ACC112 (cell line): ENCODE measurements around the gene KIF26B.

Source experiments
- H2AFZ ChIP-seq: fragments of 200-600 bp; sonication (generic); one replicate; pipeline ENCODE4 v1.6.0; 2017; ENCODE audit warnings: antibody characterized with exemption, low read length; ENCODE audit not compliant: unreplicated experiment
- H3K27ac ChIP-seq: fragments of 200-600 bp; sonication (generic); 2 replicates; pipeline ENCODE4 v1.5.1; 2014; ENCODE audit warnings: low read depth, mild to moderate bottlenecking, antibody characterized with exemption, low read length, moderate library complexity
- H3K27me3 ChIP-seq: fragments of 200-600 bp; sonication (generic); 2 replicates; pipeline ENCODE4 v1.6.1; 2014; ENCODE audit warnings: mild to moderate bottlenecking, antibody characterized with exemption, low read length, moderate library complexity, mixed read lengths; ENCODE audit not compliant: insufficient read depth
- H3K36me3 ChIP-seq: fragments of 200-600 bp; sonication (generic); 2 replicates; pipeline ENCODE4 v1.6.1; 2016; ENCODE audit warnings: mild to moderate bottlenecking, antibody characterized with exemption, low read length, moderate library complexity, mixed read lengths; ENCODE audit not compliant: insufficient read depth
- H3K4me1 ChIP-seq: fragments of 200-600 bp; sonication (generic); one replicate; pipeline ENCODE4 v1.6.1; 2016; ENCODE audit warnings: low read length, mixed read lengths; ENCODE audit not compliant: insufficient read depth, unreplicated experiment, control insufficient read depth
- H3K4me3 ChIP-seq: fragments of 200-600 bp; sonication (generic); 2 replicates; pipeline ENCODE4 v1.5.1; 2014; ENCODE audit warnings: mild to moderate bottlenecking, low read depth, low read length
- H3K79me2 ChIP-seq: fragments of 200-600 bp; sonication (generic); one replicate; pipeline ENCODE4 v1.6.0; 2016; ENCODE audit warnings: low read length; ENCODE audit not compliant: control insufficient read depth, unreplicated experiment, insufficient read depth

Gene KIF26B

GRCh38 chr1:245207801-245208200 is 53.0 kb downstream of the KIF26B start:
- Histone ChIP-seq H3K4me1 (no peaks in the 10 kb centered on the region), H2AFZ (no peak overlapping the region), H3K36me3 (no peaks in the 10 kb centered on the region), H3K79me2 (no peaks in the 10 kb centered on the region), H3K27me3 (no peaks in the 10 kb centered on the region), H3K4me3 (no peak overlapping the region), H3K27ac (no peak overlapping the region)

GRCh38 chr1:245209658-245210435 is 55.1 kb downstream of the KIF26B start:
- H3K79me2 ChIP-seq = no peaks in the 10 kb centered on the region
- no peaks in the 10 kb centered on the region for H3K4me1 ChIP-seq
- H3K36me3 ChIP-seq = no peaks in the 10 kb centered on the region
- no peaks in the 10 kb centered on the region for H3K27me3 ChIP-seq
- no peak overlapping the region for H3K27ac ChIP-seq
- H2AFZ ChIP-seq = no peak overlapping the region
- no peak overlapping the region for H3K4me3 ChIP-seq

- Histone ChIP-seq H3K4me1 (no peaks in the 10 kb centered on the region), H3K27ac (no peak overlapping the region), H2AFZ (no peak overlapping the region), H3K36me3 (no peaks in the 10 kb centered on the region), H3K79me2 (no peaks in the 10 kb centered on the region), H3K27me3 (no peaks in the 10 kb centered on the region), H3K4me3 (no peak overlapping the region)
These were observed 56.4 kb downstream of the KIF26B start for GRCh38 chr1:245211035-245211749.

- Histone ChIP-seq H3K27me3 (no peaks in the 10 kb centered on the region), H3K79me2 (no peaks in the 10 kb centered on the region), H2AFZ (no peak overlapping the region), H3K4me3 (no peak overlapping the region), H3K4me1 (no peaks in the 10 kb centered on the region), H3K27ac (no peak overlapping the region), H3K36me3 (no peaks in the 10 kb centered on the region)
These were observed 57.0 kb downstream of the KIF26B start for GRCh38 chr1:245211761-245212160.

- no peak overlapping the region for H3K27ac ChIP-seq
- H3K79me2 ChIP-seq = no peaks in the 10 kb centered on the region
- H2AFZ ChIP-seq = no peak overlapping the region
- no peaks in the 10 kb centered on the region for H3K36me3 ChIP-seq
- no peak overlapping the region for H3K4me3 ChIP-seq
- H3K4me1 ChIP-seq = no peaks in the 10 kb centered on the region
- H3K27me3 ChIP-seq = no peaks in the 10 kb centered on the region
These were observed 57.5 kb downstream of the KIF26B start for GRCh38 chr1:245212221-245212710.

- Histone ChIP-seq H3K27me3 (no peaks in the 10 kb centered on the region), H2AFZ (no peak overlapping the region), H3K27ac (no peak overlapping the region)
These were observed 58.5 kb downstream of the KIF26B start for GRCh38 chr1:245213066-245213831.

GRCh38 chr1:245215071-245215470 is 60.3 kb downstream of the KIF26B start:
- no peak overlapping the region for H3K27ac ChIP-seq
- H3K27me3 ChIP-seq = no peaks in the 10 kb centered on the region
- H3K79me2 ChIP-seq = no peaks in the 10 kb centered on the region
- H2AFZ ChIP-seq = no peak overlapping the region
- no peak overlapping the region for H3K4me3 ChIP-seq
- H3K4me1 ChIP-seq = no peaks in the 10 kb centered on the region
- no peaks in the 10 kb centered on the region for H3K36me3 ChIP-seq

More at GRCh38 chr1:245213066-245213831, 58.5 kb downstream of the KIF26B start:
- Histone ChIP-seq H3K79me2 (no peaks in the 10 kb centered on the region), H3K36me3 (no peaks in the 10 kb centered on the region), H3K4me1 (no peaks in the 10 kb centered on the region), H3K4me3 (no peak overlapping the region)

GRCh38 chr1:245216366-245217115 is 61.8 kb downstream of the KIF26B start:
- H3K27me3 ChIP-seq = no peaks in the 10 kb centered on the region

GRCh38 chr1:245217853-245218608 is 63.2 kb downstream of the KIF26B start:
- Histone ChIP-seq H3K27me3 (no peaks in the 10 kb centered on the region), H3K36me3 (no peaks in the 10 kb centered on the region), H3K79me2 (no peaks in the 10 kb centered on the region), H2AFZ (no peak overlapping the region), H3K27ac (no peak overlapping the region), H3K4me1 (no peaks in the 10 kb centered on the region), H3K4me3 (no peak overlapping the region)

More at GRCh38 chr1:245216366-245217115, 61.8 kb downstream of the KIF26B start:
- H3K4me1 ChIP-seq = no peaks in the 10 kb centered on the region
- H3K79me2 ChIP-seq = no peaks in the 10 kb centered on the region
- H3K4me3 ChIP-seq = no peak overlapping the region
- no peak overlapping the region for H3K27ac ChIP-seq
- H3K36me3 ChIP-seq = no peaks in the 10 kb centered on the region
- H2AFZ ChIP-seq = no peak overlapping the region
